Left lung (tissue), 10 donors: Measurements from ENCODE around the gene PADI6. TPM values are rescaled to one million over a fixed set of nuclear protein-coding genes. Genes with fewer than 3 reads are reported as not detected.
"Not testable (repeated sequence)": the region's sequence is repeated elsewhere in the genome, so short reads cannot be mapped to it uniquely, and the experiment has no call there.

Source experiments
- ATAC-seq: fragments of 200-7000 bp; cut with Tn5 transposase; one replicate; pipeline ENCODE4 v1.9.1; 2020; ENCODE audit warnings: moderate library complexity
- DNase-seq, 4 donors: peaks; one replicate each; pipeline ENCODE4 v3.0.0-alpha.2; 2013 to 2020
- H3K27ac ChIP-seq, 2 donors: fragments of 200-600 bp; sonication (generic) in 1 of 2; one replicate each; pipeline versions ENCODE4 v1.5.0 to v1.8.0; 2020 to 2021
- H3K27me3 ChIP-seq, 2 donors: fragments of 200-600 bp; sonication (generic) in 1 of 2; one replicate each; pipeline versions ENCODE4 v1.5.0 to v1.8.0; 2020 to 2021
- H3K36me3 ChIP-seq, 2 donors: fragments of 200-600 bp; sonication (generic) in 1 of 2; one replicate each; pipeline versions ENCODE4 v1.5.0 to v1.8.0; 2020 to 2021
- H3K4me1 ChIP-seq, 2 donors: fragments of 200-600 bp; one replicate each; pipeline ENCODE4 v1.8.0; 2021
- H3K4me3 ChIP-seq, 2 donors: fragments of 200-600 bp; sonication (generic) in 1 of 2; one replicate each; pipeline versions ENCODE4 v1.5.0 to v1.8.0; 2020 to 2021; ENCODE audit warnings: mild to moderate bottlenecking in 1 of 2
- H3K9me3 ChIP-seq, 2 donors: fragments of 200-600 bp; sonication (generic) in 1 of 2; one replicate each; pipeline versions ENCODE4 v1.5.0 to v1.8.0; 2020 to 2021
- intact Hi-C, 2 donors: fragments of 100-400 bp; cut with DNase I; formaldehyde crosslinking; loops; one replicate each; pipeline versions ENCODE4 v1.11.2 to v1.14.2; 2022
- polyA plus RNA-seq, 6 donors: library from polyadenylated mRNA; unstranded; fragments of 120-200 nt; gene quantifications; one replicate each; pipeline ENCODE4 v1.2.1, GENCODE V29; 2013; ENCODE audit not compliant: insufficient read length in 6 of 6
- total RNA-seq, 2 donors: library from RNA; stranded (reverse); fragmentation: NEBNext Ultra II Directional; extraction: Animal tissue kit (Norgen Biotek cat#: 25700); gene quantifications; one replicate each; pipeline ENCODE4 v1.2.1, GENCODE V29; 2021
- TF ChIP-seq, protein P1 (sequence below), 2 donors: fragments of 200-600 bp; sonication (generic) in 1 of 2; IDR thresholded peaks; one replicate each; pipeline versions ENCODE4 v1.5.0 to v1.8.0; 2021; ENCODE audit warnings: antibody characterized with exemption in 2 of 2
- donor health status: DM: no; HTN: yes; CAD: no.
- donor health status: DM: no; HTN: no; CAD: no.

PADI6 gene
- total and polyA plus RNA-seq, 8 donors, result not detected

DNA sequence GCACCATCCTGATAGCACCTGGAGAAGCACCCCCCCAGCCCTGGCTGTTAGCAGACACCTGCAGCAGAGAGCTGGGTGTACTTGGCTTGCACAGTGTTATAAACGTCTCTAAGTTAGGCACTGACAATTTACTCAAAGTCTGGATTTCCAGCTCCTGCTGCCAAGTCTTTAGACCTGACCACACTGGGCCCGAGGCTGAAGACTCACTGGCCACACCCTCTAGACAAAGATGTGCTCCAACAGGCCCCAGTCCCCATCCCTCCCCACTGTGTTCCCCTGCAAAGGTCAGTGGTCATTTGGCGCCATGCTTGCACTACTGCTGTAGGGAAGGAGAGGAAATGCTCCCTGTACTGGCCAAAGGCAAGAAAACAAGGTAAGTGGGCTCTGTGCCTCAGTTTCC, 31.1 kb downstream of the PADI6 start:
- TF ChIP-seq, protein P1, sequence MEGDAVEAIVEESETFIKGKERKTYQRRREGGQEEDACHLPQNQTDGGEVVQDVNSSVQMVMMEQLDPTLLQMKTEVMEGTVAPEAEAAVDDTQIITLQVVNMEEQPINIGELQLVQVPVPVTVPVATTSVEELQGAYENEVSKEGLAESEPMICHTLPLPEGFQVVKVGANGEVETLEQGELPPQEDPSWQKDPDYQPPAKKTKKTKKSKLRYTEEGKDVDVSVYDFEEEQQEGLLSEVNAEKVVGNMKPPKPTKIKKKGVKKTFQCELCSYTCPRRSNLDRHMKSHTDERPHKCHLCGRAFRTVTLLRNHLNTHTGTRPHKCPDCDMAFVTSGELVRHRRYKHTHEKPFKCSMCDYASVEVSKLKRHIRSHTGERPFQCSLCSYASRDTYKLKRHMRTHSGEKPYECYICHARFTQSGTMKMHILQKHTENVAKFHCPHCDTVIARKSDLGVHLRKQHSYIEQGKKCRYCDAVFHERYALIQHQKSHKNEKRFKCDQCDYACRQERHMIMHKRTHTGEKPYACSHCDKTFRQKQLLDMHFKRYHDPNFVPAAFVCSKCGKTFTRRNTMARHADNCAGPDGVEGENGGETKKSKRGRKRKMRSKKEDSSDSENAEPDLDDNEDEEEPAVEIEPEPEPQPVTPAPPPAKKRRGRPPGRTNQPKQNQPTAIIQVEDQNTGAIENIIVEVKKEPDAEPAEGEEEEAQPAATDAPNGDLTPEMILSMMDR (IDR thresholded peaks at IDR 0.05), result no peak
- DNase-seq (no peak), ATAC-seq (no peak)
- Histone ChIP-seq H3K4me1 (no peaks in the 10 kb centered on the region), H3K27ac (no peak overlapping the region), H3K4me3 (no peak overlapping the region), H3K36me3 (peaks cover 0 to 15% of the 10 kb centered on the region in 2 donors), H3K27me3 (no peaks in the 10 kb centered on the region), H3K9me3 (no peaks in the 10 kb centered on the region)
- intact Hi-C loops, result no loop called here

DNA sequence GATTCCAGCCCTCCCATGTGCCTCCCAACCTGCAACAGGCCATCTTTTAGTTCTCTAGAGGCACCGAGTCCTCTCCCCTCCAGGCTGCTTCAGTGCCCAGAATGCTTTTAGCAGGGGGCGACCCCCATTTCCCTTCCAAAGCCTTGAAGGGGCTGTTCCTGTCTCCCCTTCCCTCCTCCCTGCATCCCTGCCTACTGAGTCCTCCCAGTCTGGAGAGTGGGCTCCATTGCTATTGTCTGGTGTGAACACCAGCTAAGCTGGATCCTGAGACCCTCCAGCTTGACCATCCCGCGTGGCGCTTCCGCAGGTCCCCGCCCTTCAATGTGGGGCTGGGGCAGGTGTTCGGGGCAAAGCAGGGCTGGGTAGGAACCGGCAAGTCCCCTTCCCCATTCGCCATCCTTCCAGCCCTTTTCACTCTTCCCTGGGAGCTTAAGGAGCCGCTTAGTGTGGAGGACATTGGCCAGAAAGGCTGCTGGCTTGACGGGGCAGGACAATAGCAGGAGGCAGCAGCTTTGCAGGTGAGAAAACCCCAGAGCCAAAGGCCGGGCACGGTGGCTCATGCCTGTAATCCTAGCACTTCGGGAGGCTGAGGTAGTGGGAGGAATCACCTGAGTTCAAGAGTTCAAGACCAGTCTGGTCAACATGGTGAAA, 32.2 kb downstream of the PADI6 start:
- ATAC-seq, result no peak
- no peaks in the 10 kb centered on the region for H3K4me1 ChIP-seq
- intact Hi-C loops, result no loop called here

DNA sequence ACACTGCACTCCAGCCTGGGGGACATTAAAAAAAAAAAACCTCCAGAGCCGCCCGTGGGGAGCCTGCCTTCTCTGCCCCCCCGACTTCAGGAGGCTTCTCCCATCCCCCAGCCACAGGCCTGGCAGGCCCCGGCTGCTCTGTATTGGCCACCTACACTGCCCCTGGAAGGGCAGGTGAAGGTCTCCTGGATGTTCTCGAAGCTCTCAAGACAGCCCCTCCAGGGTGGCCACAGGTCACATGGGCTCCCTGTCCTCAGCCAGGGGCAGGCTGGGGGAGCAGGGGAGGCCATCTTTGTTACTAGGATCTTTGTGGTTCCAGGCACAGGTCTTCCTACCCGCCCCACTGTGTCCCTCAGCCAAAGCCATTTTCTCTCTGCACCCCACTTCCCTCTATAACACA, 32.8 kb downstream of the PADI6 start:
- intact Hi-C loops, result no loop called here
- ATAC-seq (no peak), DNase-seq (no peak)
- no peak overlapping the region for H3K27ac ChIP-seq
- TF ChIP-seq, protein P1 (IDR thresholded peaks at IDR 0.05), result no peak
- H3K9me3 ChIP-seq, result no peaks in the 10 kb centered on the region
- peaks cover 0 to 33% of the 10 kb centered on the region in 2 donors for H3K36me3 ChIP-seq
- no peak overlapping the region for H3K4me3 ChIP-seq
- no peaks in the 10 kb centered on the region for H3K4me1 ChIP-seq
- H3K27me3 ChIP-seq, result no peaks in the 10 kb centered on the region

More for the DNA sequence above, 32.2 kb downstream of the PADI6 start:
- Histone ChIP-seq H3K9me3 (no peaks in the 10 kb centered on the region), H3K27me3 (no peaks in the 10 kb centered on the region), H3K27ac (no peak overlapping the region), H3K36me3 (peaks cover 0 to 26% of the 10 kb centered on the region in 2 donors), H3K4me3 (no peak overlapping the region)
- TF ChIP-seq, protein P1 (IDR thresholded peaks at IDR 0.05), result no peak
- DNase-seq, result no peak

DNA sequence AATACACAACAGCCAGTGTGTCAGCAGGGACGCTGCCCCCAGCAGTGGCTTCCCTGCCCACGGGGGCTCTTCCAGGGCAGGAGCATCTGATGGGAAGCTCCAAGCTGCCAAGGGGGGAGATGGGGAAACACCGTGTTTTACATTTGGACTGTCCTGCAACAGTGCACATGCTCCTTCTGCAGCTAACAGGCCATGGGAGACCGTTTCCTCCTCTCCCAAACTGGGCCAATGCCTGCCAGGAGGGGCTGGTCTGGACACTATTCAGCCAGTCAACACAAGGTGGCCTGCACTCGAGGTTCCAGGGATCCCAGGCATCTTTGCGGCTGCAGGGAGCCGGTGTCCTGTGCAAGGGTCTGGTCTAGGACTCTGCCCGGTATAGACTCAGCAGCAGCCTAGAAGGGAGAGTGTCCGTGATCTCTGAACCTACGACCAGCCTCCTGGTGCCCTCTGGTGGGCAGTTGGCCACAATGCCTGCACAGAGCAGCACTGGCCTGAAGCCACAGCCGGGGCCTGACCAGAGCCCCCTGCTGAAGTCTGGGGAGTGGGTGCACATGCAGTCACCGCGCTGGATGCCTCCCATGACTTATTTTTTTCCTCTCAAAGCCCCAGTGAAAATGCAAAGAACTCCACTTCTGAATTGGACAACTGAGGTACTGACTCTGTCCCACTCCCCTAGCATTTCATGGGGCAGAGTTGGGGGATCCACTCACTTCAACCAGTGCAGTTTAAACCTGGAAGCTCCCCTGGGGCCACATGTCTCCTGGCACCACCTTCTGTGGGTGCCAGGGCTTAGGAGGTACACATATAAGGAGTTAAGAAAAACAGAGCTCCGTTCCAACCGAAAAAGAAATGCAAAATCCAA, 34.1 kb downstream of the PADI6 start:
- TF ChIP-seq, protein P1 (IDR thresholded peaks at IDR 0.05), result peak; percentile 75 to 76
- intact Hi-C loops, result no loop called here
- DNase-seq, result peak in 3 of 4 donors; percentile 43 to 88 (median 61)

DNA sequence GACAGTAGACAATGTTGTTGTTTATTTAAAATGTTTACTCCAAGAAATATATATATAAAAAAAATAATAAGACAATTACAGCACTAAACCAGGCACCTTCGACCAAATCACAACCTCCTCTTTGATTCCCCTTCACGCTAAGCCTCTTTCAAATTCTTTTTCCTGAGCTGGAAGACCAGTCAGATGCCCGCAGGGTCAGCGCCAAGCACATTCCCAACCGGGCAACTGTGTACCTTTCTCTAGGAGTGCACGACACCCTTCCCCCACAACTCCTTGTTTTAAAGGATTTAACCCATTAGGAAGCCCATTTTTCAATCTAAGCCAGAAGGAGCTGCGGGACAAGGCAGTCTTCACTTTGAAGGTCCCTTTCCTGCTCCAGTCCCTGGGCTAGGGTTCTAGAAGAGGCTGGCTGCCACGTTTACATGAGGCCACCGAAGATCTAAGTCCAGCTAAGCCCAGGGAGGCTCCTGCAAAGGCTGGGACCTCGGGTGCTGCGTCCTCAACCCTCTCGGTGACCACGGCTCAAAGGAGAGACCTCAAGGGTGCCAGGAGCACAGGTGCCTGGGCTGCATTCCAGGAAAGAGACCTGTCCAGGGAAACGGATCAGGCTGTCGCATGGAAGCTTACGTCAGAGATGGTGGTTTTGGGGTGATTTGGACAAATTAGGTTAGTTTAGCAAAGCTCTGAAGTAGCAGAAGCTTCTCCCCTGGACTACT, 34.9 kb downstream of the PADI6 start:
- H3K36me3 ChIP-seq, result peaks cover 0 to 54% of the 10 kb centered on the region in 2 donors

More for the DNA sequence above, 34.1 kb downstream of the PADI6 start:
- Histone ChIP-seq H3K27me3 (no peaks in the 10 kb centered on the region), H3K9me3 (no peaks in the 10 kb centered on the region), H3K4me3 (no peak overlapping the region), H3K36me3 (peaks cover 0 to 46% of the 10 kb centered on the region in 2 donors), H3K27ac (no peak overlapping the region), H3K4me1 (no peaks in the 10 kb centered on the region)
- ATAC-seq, result peak; percentile 92

DNA sequence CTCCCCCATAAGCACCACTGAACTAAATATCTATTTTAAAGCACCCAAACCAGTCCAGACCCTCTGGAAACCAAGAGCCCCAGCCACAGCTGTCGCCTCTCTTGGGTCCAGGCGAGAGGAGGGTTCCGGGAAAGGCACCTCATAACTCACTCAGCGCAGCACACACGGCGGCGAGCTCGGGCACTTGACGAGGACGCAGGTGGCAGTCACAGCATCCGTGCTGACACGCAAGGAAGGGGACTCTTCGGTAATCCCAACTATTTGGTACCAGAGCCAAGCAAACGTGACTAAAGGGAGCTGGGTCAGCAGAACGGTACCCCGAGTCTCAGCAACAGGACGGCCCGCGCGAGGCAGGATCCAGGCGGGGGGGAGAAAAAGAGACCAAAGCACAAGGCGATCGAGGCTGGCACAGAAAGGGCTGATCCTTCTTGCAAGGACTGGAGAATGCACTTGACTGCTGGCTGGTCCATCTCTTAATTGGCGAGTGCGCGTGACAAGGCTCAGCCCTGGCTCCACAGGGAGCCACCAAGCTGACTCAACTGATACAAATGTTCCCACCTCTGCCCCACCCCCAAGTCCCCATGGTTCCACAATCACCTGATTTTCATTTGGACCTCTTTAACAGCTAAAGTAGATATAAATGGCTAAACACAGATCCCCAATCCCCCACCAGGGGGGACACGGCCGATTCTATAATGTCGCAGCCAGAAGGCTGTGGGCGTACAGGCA, 36.0 kb downstream of the PADI6 start:
- H3K4me3 ChIP-seq, H3K4me1 ChIP-seq, H3K9me3 ChIP-seq, ATAC-seq, DNase-seq, H3K27ac ChIP-seq, intact Hi-C loops, H3K27me3 ChIP-seq: not testable (repeated sequence)
- H3K36me3 ChIP-seq, result peaks cover 0 to 64% of the 10 kb centered on the region in 2 donors

More for the DNA sequence above, 34.9 kb downstream of the PADI6 start:
- intact Hi-C loops, ATAC-seq, H3K4me3 ChIP-seq, H3K9me3 ChIP-seq, H3K4me1 ChIP-seq, DNase-seq, H3K27me3 ChIP-seq, H3K27ac ChIP-seq: not testable (repeated sequence)
